ENCODE results near the gene IKZF2. TPM values are rescaled to one million over a fixed set of nuclear protein-coding genes. Genes with fewer than 3 reads are reported as not detected.

IKZF2 gene
- total and polyA plus RNA-seq, 8 donors = 0.65 to 8.6 (median 3.2) TPM

GRCh38 chr2:213065583-213066442, 85.6 kb downstream of the IKZF2 start:
- intact Hi-C loops (cut with DNase I) = no loop called here
- DNase-seq = peak in 3 of 6 donors; percentile 7 to 39 (median 28)
- FAIRE-seq = no peak
- peak; percentile 63 to 91 (median 87) for ATAC-seq
- no peaks in the 10 kb centered on the region for H3K9me3 ChIP-seq
- 20 to 22% methylated on average over 8 of the region's 8 CpGs for WGBS, 2 donors
- H3K27me3 ChIP-seq = no peaks in the 10 kb centered on the region
- no peaks in the 10 kb centered on the region for H3K36me3 ChIP-seq
- H3K4me3 ChIP-seq = peak overlapping the region in 1 of 4 donors; percentile 15
- peaks cover 0 to 3% (median 0%) of the 10 kb centered on the region in 3 donors for H3K4me1 ChIP-seq
- TF ChIP-seq CTCF (IDR thresholded peaks at IDR 0.05) = no peak
- H3K27ac ChIP-seq = peak overlapping the region in 2 of 4 donors; percentile 12

- ATAC-seq (no peak), DNase-seq (no peak), FAIRE-seq (no peak)
- Histone ChIP-seq H3K27ac (no peak overlapping the region), H3K4me1 (peaks cover 0 to 3% (median 0%) of the 10 kb centered on the region in 3 donors), H3K36me3 (no peaks in the 10 kb centered on the region), H3K4me3 (no peak overlapping the region), H3K9me3 (no peaks in the 10 kb centered on the region), H3K27me3 (no peaks in the 10 kb centered on the region)
- WGBS, 2 donors = 81 to 84% methylated on average over 2 of the region's 2 CpGs
- no peak for TF ChIP-seq CTCF (IDR thresholded peaks at IDR 0.05)
- intact Hi-C loops (cut with DNase I) = no loop called here
Measured at GRCh38 chr2:213064099-213064498, 87.3 kb downstream of the IKZF2 start.

- H3K36me3 ChIP-seq = no peaks in the 10 kb centered on the region
- intact Hi-C loops (cut with DNase I) = no loop called here
- no peak for TF ChIP-seq CTCF (IDR thresholded peaks at IDR 0.05)
- WGBS, 2 donors = 79 to 84% methylated on average over 3 of the region's 3 CpGs
- H3K27me3 ChIP-seq = no peaks in the 10 kb centered on the region
- H3K4me1 ChIP-seq = no peaks in the 10 kb centered on the region
- FAIRE-seq (no peak), DNase-seq (no peak), ATAC-seq (no peak)
- no peak overlapping the region for H3K27ac ChIP-seq
- H3K9me3 ChIP-seq = no peaks in the 10 kb centered on the region
- no peak overlapping the region for H3K4me3 ChIP-seq
Measured at GRCh38 chr2:213057977-213058376, 93.4 kb downstream of the IKZF2 start.

- TF ChIP-seq CTCF (IDR thresholded peaks at IDR 0.05) = no peak
- intact Hi-C loops (cut with DNase I) = no loop called here
- FAIRE-seq = no peak
Measured at GRCh38 chr2:213046431-213046830, 105.0 kb downstream of the IKZF2 start.

GRCh38 chr2:213043566-213043965, 107.8 kb downstream of the IKZF2 start:
- DNase-seq = no peak
- 76 to 97% methylated on average over 3 of the region's 3 CpGs for WGBS, 2 donors
- no peak for ATAC-seq
- TF ChIP-seq CTCF (IDR thresholded peaks at IDR 0.05) = no peak
- FAIRE-seq = no peak
- Histone ChIP-seq H3K9me3 (no peaks in the 10 kb centered on the region), H3K36me3 (no peaks in the 10 kb centered on the region), H3K4me3 (no peak overlapping the region), H3K4me1 (no peaks in the 10 kb centered on the region), H3K27me3 (no peaks in the 10 kb centered on the region), H3K27ac (no peak overlapping the region)
- intact Hi-C loops (cut with DNase I) = no loop called here

More at GRCh38 chr2:213046431-213046830, 105.0 kb downstream of the IKZF2 start:
- DNase-seq = no peak
- Histone ChIP-seq H3K9me3 (no peaks in the 10 kb centered on the region), H3K4me3 (no peak overlapping the region), H3K27ac (no peak overlapping the region), H3K4me1 (no peaks in the 10 kb centered on the region), H3K36me3 (no peaks in the 10 kb centered on the region), H3K27me3 (no peaks in the 10 kb centered on the region)
- no peak for ATAC-seq
- WGBS, 2 donors = 71 to 88% methylated on average over 1 of the region's 1 CpG
